D721Med (cell line): ENCODE measurements around the gene ZNF18.

Source experiments
- DNase-seq: peaks from one replicate; pipeline ENCODE4 v3.0.0; 2011; ENCODE audit warnings: low spot score; ENCODE audit not compliant: insufficient read length
- FAIRE-seq: peaks from 2 replicates; lab custom pipeline; 2011; peaks lifted over from hg19 to GRCh38; lab: Jason Lieb, UNC
- TF ChIP-seq, protein P1 (sequence below): IDR thresholded peaks from 2 replicates; pipeline ENCODE4 v1.5.1; 2012; ENCODE audit warnings: mild to moderate bottlenecking, control low read depth; ENCODE audit not compliant: insufficient read depth; ENCODE audit errors: missing control alignments

Gene ZNF18, protein sequence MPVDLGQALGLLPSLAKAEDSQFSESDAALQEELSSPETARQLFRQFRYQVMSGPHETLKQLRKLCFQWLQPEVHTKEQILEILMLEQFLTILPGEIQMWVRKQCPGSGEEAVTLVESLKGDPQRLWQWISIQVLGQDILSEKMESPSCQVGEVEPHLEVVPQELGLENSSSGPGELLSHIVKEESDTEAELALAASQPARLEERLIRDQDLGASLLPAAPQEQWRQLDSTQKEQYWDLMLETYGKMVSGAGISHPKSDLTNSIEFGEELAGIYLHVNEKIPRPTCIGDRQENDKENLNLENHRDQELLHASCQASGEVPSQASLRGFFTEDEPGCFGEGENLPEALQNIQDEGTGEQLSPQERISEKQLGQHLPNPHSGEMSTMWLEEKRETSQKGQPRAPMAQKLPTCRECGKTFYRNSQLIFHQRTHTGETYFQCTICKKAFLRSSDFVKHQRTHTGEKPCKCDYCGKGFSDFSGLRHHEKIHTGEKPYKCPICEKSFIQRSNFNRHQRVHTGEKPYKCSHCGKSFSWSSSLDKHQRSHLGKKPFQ

DNA sequence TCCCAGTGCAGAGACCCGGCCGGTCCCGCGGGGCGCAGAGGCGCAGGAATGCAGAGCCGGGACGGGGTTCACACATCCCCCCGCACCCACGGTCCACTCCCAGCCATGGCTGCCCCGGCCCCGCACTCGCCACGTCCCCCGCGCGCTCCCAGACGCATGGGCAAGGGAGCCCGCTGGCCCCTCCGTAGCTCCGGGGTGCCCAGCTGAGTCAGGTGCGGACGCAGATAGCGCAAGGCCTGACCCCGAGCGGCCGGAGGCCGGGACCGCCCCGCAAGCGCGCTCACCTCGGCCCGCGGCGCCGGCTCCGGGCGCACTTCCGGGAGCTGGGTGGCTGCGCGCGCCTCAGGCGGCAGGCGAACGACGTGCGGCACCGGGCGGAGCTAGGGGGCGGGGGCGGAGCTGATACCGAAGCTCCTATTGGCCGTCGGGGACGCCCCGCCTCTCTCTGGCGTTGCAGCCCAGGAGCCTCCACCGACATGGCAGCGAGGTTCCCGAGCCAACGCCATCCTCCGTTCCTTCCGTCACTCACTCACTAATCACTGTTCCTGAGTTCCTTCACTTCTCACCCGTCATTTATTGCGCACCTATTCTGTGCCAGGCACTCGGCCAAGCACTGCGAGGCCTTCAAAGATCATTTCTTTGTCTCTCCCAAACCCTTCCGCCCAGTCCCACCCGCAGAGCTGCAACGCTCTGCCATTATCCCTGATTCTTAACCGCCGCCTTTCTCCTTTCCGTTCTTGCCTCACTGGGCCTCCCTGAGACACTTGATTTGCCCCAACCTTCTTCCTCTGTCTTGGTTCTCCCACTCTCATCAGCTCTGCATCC, at the start of gene ZNF18:
ZNF18 (minus strand) TSS at position 329 of the 825 bp plus-strand sequence. CDS start 4,646 bp downstream, outside the sequence.
- peak; percentile 76 for DNase-seq
- FAIRE-seq = no peak
- TF ChIP-seq, protein P1, sequence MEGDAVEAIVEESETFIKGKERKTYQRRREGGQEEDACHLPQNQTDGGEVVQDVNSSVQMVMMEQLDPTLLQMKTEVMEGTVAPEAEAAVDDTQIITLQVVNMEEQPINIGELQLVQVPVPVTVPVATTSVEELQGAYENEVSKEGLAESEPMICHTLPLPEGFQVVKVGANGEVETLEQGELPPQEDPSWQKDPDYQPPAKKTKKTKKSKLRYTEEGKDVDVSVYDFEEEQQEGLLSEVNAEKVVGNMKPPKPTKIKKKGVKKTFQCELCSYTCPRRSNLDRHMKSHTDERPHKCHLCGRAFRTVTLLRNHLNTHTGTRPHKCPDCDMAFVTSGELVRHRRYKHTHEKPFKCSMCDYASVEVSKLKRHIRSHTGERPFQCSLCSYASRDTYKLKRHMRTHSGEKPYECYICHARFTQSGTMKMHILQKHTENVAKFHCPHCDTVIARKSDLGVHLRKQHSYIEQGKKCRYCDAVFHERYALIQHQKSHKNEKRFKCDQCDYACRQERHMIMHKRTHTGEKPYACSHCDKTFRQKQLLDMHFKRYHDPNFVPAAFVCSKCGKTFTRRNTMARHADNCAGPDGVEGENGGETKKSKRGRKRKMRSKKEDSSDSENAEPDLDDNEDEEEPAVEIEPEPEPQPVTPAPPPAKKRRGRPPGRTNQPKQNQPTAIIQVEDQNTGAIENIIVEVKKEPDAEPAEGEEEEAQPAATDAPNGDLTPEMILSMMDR = no peak

DNA sequence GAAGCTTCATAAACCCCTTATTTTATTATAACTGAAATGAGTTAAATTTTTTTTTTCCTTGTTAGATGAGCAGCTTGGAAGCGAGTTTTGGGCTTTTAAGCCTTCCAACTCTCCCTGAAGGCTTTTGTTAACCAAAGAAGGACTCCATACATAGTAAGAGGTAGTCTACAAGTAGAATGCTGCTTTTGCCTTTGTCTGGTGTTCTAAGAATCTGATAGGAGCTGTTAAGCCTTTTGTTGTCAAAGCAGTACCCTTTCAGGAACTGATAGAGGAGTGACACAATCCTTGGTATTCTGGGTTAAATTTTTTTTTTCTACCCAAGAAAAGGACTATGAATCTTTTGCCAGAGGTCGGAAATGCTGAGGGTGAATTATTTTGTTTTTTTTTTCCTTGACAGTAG, 49.5 kb upstream of the ZNF18 start:
- FAIRE-seq = no peak
- DNase-seq = no peak
- TF ChIP-seq, protein P1 = no peak

DNA sequence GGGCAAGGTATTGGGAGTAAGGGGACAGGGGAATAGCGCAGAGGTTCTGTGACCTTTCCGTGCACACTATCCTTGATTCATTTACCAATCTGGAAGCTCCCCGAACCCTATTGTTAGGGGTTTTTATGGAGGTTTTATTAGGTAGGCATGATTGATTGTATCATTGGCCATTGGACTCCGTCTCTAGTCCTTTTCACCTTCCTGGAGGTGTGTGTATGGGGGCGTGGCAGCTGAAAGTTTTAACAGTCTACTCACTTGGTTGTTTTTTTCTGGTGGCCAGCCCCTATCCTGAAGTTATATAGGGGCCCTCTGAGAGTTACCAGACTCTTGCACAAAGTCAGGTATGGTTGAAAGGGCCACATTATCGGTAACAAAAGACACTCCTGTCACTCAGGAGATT, 46.4 kb upstream of the ZNF18 start:
- TF ChIP-seq, protein P1 = no peak
- no peak for FAIRE-seq

DNA sequence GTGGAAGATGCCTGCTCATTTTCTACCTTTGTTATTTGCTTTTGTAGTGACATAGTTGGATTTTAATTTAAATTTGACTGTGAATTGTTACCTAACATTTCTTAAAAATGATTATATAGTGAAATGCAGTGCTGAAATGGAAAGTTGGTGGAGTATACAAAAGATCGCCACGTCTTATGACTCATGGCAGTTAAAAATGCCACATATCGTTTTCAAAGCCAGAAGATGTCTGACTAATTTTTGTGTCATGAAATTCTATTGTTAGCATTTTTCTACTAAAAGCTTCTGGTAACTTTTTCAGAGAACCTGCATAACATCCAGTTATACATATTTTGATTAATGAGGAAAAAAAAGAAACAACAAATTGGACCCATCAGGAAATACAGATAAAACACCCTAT, 44.0 kb upstream of the ZNF18 start:
- no peak for FAIRE-seq
- DNase-seq = no peak
- TF ChIP-seq, protein P1 = no peak

More for the DNA sequence above, 46.4 kb upstream of the ZNF18 start:
- DNase-seq = no peak

DNA sequence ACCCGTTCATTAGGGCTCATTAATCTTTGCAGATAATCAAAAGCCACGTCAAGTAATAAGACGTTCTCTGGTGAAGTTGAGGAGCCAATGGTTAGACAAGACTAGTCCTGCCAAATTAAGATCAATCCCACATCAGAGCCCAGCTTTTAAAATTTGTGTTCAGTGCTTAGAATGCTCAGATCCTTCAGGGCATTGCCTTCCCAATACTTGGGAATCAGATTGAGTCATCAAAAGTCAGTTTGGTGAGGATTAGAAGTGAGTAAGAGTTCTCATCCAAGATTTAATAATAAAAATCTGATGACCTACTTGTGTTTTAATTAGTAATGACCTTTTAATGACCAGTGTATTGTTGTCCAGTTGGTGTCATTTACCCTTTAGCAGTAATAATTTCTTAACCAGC, 43.2 kb upstream of the ZNF18 start:
- TF ChIP-seq, protein P1 = no peak
- no peak for FAIRE-seq
- DNase-seq = no peak

DNA sequence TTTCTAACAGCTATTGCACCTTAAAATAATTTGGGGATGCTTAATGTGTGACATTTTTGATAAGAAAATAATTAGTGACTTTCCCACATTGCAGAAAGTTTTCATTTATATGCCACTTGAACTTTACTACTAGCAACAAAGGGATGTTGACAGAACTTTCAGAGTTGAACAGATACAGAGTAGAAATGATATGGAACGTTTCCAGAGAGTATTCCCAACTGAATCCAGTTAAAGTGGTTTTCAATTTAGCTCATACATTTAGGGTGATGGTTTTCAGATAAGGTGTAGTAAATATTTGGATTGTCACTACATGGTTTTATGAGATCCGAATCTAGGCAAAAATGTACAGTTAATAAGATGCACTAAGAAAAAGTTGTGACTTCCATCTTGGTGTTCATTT, 40.7 kb upstream of the ZNF18 start:
- no peak for FAIRE-seq
- DNase-seq = no peak
- TF ChIP-seq, protein P1 = no peak
